B cell (primary cell): ENCODE measurements around the gene USP21. TPM values are rescaled to one million over a fixed set of nuclear protein-coding genes. Genes with fewer than 3 reads are reported as not detected.

Source experiments
- ATAC-seq: fragments of 200-7000 bp; cut with Tn5 transposase; one replicate; pipeline ENCODE4 v1.10.0; 2021; ENCODE audit warnings: low read depth, mild to moderate bottlenecking, moderate number of reproducible peaks, moderate library complexity
- CTCF ChIA-PET: fragments of 350-600 bp; sonication (Branson Sonifier 250); formaldehyde crosslinking; loops from one replicate; lab custom pipeline; 2021; ENCODE audit warnings: antibody characterized with exemption, inconsistent platforms; lab: Charles Lee
- POLR2A ChIA-PET: fragments of 350-600 bp; sonication (Branson Sonifier 250); formaldehyde crosslinking; loops from one replicate; lab custom pipeline; 2021; ENCODE audit warnings: antibody characterized with exemption; lab: Charles Lee
- DNase-seq: peaks from one replicate; pipeline ENCODE4 v3.0.0; 2013
- H2AFZ ChIP-seq: 2 replicates; pipeline ENCODE4 v1.6.1; 2012; ENCODE audit warnings: mild to moderate bottlenecking, low read depth, low read length; ENCODE audit not compliant: insufficient read depth, poor library complexity, severe bottlenecking
- H3K27ac ChIP-seq, 2 donors: 1 replicate in 1 of 2; 2 replicates in 1 of 2; pipeline ENCODE4 v1.5.1; 2012 to 2013; ENCODE audit warnings: low read length in 2 of 2, mild to moderate bottlenecking in 2 of 2, moderate library complexity in 1 of 2
- H3K27me3 ChIP-seq, 4 experiments: fragments of 200-600 bp in 1 of 4; sonication (generic) in 1 of 4; replicated peaks in 1 of 4; 1 replicate in 2 of 4; 2 replicates in 2 of 4; pipeline versions ENCODE4 v1.6.1 to v1.7.0; 2013 to 2016; ENCODE audit warnings: low read length in 3 of 4, mild to moderate bottlenecking in 2 of 4, mixed read lengths in 1 of 4, moderate library complexity in 1 of 4; ENCODE audit not compliant: insufficient read depth in 4 of 4, control insufficient read depth in 3 of 4; ENCODE audit errors: control extremely low read depth in 1 of 4
- H3K36me3 ChIP-seq, 2 experiments: replicated peaks in 1 of 2; 1 replicate in 1 of 2; 2 replicates in 1 of 2; pipeline versions ENCODE4 v1.6.1 to v1.7.1; 2013; ENCODE audit warnings: low read length in 1 of 2; ENCODE audit not compliant: insufficient read depth in 2 of 2, control insufficient read depth in 1 of 2; ENCODE audit errors: control extremely low read depth in 1 of 2, extremely low read depth in 1 of 2
- H3K4me1 ChIP-seq, 2 donors: fragments of 200-600 bp in 1 of 2; sonication (generic) in 1 of 2; 1 replicate in 1 of 2; 2 replicates in 1 of 2; pipeline versions ENCODE4 v1.5.1 to v1.6.1; 2013 to 2017; ENCODE audit warnings: low read length in 2 of 2; ENCODE audit not compliant: control insufficient read depth in 2 of 2, insufficient read depth in 2 of 2
- H3K4me2 ChIP-seq: replicated peaks from 2 replicates; pipeline ENCODE3; 2012; ENCODE audit warnings: mild to moderate bottlenecking, low read depth, low read length; ENCODE audit not compliant: poor library complexity, severe bottlenecking
- H3K4me3 ChIP-seq, 5 experiments: fragments of 200-600 bp in 1 of 5; sonication (generic) in 1 of 5; 1 replicate in 3 of 5; 2 replicates in 2 of 5; pipeline versions ENCODE4 v1.5.1 to v1.7.0; 2011 to 2016; ENCODE audit warnings: low read length in 4 of 5, mild to moderate bottlenecking in 4 of 5, low read depth in 2 of 5, control low read depth in 1 of 5, moderate library complexity in 1 of 5; ENCODE audit not compliant: insufficient read depth in 1 of 5; ENCODE audit errors: control extremely low read depth in 1 of 5, extremely low read depth in 1 of 5
- H3K79me2 ChIP-seq: fragments of 200-600 bp; sonication (generic); one replicate; pipeline ENCODE4 v1.6.0; 2016; ENCODE audit warnings: low read length; ENCODE audit not compliant: control insufficient read depth, insufficient read depth
- H3K9ac ChIP-seq: fragments of 200-600 bp; sonication (generic); 2 replicates; pipeline ENCODE4 v1.6.1; 2017; ENCODE audit warnings: mild to moderate bottlenecking, low read length, moderate library complexity
- H3K9me3 ChIP-seq, 3 donors: one replicate each; pipeline versions ENCODE4 v1.6.1 to v1.7.1; 2013; ENCODE audit warnings: low read length in 2 of 3; ENCODE audit not compliant: control insufficient read depth in 2 of 3, insufficient read depth in 1 of 3; ENCODE audit errors: control extremely low read depth in 1 of 3
- H4K20me1 ChIP-seq: 2 replicates; pipeline ENCODE4 v1.6.0; 2012; ENCODE audit warnings: mild to moderate bottlenecking, low read length; ENCODE audit not compliant: insufficient read depth, control insufficient read depth, poor library complexity, severe bottlenecking
- H3K27ac Mint-ChIP-seq: one replicate; pipeline ENCODE4 v1.8.0; 2021; ENCODE audit warnings: mixed read lengths
- H3K27me3 Mint-ChIP-seq: one replicate; pipeline ENCODE4 v1.8.0; 2021; ENCODE audit warnings: mixed read lengths
- H3K4me1 Mint-ChIP-seq: one replicate; pipeline ENCODE4 v1.8.0; 2021; ENCODE audit warnings: mixed read lengths
- H3K4me3 Mint-ChIP-seq: one replicate; pipeline ENCODE4 v1.8.0; 2021; ENCODE audit warnings: mixed read lengths
- H3K9me3 Mint-ChIP-seq: one replicate; pipeline ENCODE4 v1.8.0; 2022; ENCODE audit warnings: mixed read lengths; ENCODE audit not compliant: insufficient read depth
- CTCF ChIP-seq: fragments of 200-600 bp; IDR thresholded peaks from one replicate; pipeline ENCODE4 v1.8.0; 2022; ENCODE audit warnings: antibody characterized with exemption, mild to moderate bottlenecking
- EZH2 ChIP-seq: IDR thresholded peaks from 2 replicates; pipeline ENCODE4 v1.6.1; 2012; ENCODE audit warnings: borderline replicate concordance, low read depth, mild to moderate bottlenecking, moderate library complexity, low read length; ENCODE audit not compliant: insufficient read depth, poor library complexity, severe bottlenecking
- WGBS: methylation state at CpG from one replicate; pipeline ENCODE4 v1.1.5; 2013; ENCODE audit warnings: missing lambda C conversion rate; ENCODE audit not compliant: insufficient coverage; 5-methylcytosine and 5-hydroxymethylcytosine counted together
- intact Hi-C: fragments of 100-400 bp; cut with micrococcal nuclease; formaldehyde crosslinking; loops from one replicate; pipeline ENCODE4 v1.10.0; 2022
- polyA plus RNA-seq: library from polyadenylated mRNA; depleted of rRNA; stranded (reverse); fragments of >200 nt; gene quantifications from 2 replicates; pipeline ENCODE4 v1.2.3, GENCODE V29; 2012
- total RNA-seq, 2 donors: library from RNA; stranded (reverse); fragments of 120-200 nt in 1 of 2; gene quantifications; 1 replicate in 1 of 2; 2 replicates in 1 of 2; pipeline versions ENCODE4 v1.2.3 to v1.2.4, GENCODE V29; 2013 to 2022

USP21 gene
- total and polyA plus RNA-seq, 2 donors (not counting 1 experiment from before 2014, with no cell fraction given): 53.3 to 81.6 TPM

GRCh38 chr1:161200992-161201835 is 41.9 kb downstream of the USP21 start:
- Histone ChIP-seq H3K4me3 (peak overlapping the region; percentile 77 to 99 (median 88)), H3K4me2 (peak overlapping the region; percentile 91), H2AFZ (peak overlapping the region; percentile 95), H3K9ac (peak overlapping the region; percentile 90), H3K36me3 (peaks cover 0 to 10% of the 10 kb centered on the region in 2 experiments), H3K4me1 (peaks cover 16 to 31% of the 10 kb centered on the region in 2 donors), H3K9me3 (no peaks in the 10 kb centered on the region), H3K79me2 (peaks cover 38% of the 10 kb centered on the region), H4K20me1 (no peaks in the 10 kb centered on the region), H3K27me3 (no peaks in the 10 kb centered on the region), H3K27ac (peak overlapping the region; percentile 81 to 88)
- no peak for TF ChIP-seq CTCF
- no peak for TF ChIP-seq EZH2
- 89% methylated on average over 13 of the region's 13 CpGs for WGBS
- ChIA-PET POLR2A (interaction anchor here (0.5 to 2.5 kb wide), 10 partner anchors 10 to 549 kb away, joined by 3 to 21 read pairs (median 4); partner anchors contain the start of genes DUSP12, PPOX, TOMM40L and UFC1), CTCF (interaction anchor here (0.8 to 3.9 kb wide), 16 partner anchors 9 to 199 kb away, joined by 3 to 23 read pairs (median 4); partner anchors contain the start of genes PPOX and TOMM40L)
- H3K4me3 Mint-ChIP-seq: peak overlapping the region; percentile 96
- intact Hi-C loops: loop anchor here (5.0 kb wide), 2 partner anchors 106 to 166 kb away; partner anchors contain the start of genes CFAP126 and MPZ
- DNase-seq (no peak), ATAC-seq (no peak)
- H3K9me3 Mint-ChIP-seq: no peaks in the 10 kb centered on the region
- peak overlapping the region; percentile 97 for H3K27ac Mint-ChIP-seq
- H3K4me1 Mint-ChIP-seq: peaks cover 36% of the 10 kb centered on the region
- H3K27me3 Mint-ChIP-seq: no peaks in the 10 kb centered on the region
